ENCODE data around the gene MIB2.
"Not testable (repeated sequence)": the region's sequence is repeated elsewhere in the genome, so short reads cannot be mapped to it uniquely, and the experiment has no call there.

Gene MIB2

DNA sequence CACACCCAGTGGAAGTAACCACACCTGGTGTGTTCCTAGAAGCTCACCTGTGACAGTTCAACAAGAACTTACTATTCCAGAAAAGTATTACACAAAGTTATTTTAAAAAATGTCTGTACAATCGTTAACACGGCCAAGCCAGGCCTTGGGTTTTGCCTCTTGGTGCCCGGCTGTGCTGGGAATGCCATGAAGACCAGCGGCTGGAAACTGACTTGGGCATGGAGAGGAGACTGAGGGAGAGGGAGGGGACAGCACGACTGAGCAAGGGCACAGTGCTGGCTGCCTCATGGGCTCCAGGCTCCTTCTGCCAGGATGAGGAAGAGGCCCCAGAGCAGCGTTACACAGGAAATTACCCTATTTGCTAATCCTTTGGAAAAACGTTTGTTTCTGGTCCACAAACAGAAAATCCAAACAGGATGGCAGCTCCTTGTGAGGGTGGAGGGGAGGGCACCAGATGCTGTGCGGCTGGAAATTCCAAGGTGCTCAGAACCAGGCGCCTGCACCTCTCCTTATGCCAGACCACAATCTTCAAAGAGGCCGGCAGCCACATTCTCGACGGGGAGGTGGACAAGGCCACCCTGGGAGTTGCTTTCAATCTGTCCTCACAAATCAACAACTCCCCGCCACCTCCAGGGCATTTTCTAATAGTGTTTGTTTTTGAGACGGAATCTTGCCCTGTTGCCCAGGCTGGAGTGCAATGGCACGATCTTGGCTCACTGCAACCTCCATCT is 47.7 kb downstream of the MIB2 start:
- not testable (repeated sequence) for DNase-seq

DNA sequence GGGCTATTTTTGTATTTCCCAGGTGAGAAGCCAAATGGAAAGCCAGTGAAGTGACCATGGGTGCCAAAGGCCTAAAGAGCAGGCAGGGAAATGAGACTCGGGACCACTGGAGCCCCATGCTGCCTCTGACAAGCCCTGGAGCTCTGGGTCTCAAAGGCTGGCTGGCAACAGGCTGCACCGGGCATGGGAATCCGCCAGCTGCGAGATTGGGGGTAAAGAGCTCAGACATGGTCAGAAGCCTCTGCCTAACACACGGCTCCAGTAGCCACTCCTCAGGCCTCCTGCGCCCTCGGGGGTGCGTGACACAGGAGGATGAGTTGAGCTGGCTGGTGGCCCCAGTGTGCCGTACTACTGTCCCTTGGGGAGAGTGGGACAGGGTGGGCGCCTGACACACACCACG is 49.0 kb downstream of the MIB2 start:
- not testable (repeated sequence) for DNase-seq

DNA sequence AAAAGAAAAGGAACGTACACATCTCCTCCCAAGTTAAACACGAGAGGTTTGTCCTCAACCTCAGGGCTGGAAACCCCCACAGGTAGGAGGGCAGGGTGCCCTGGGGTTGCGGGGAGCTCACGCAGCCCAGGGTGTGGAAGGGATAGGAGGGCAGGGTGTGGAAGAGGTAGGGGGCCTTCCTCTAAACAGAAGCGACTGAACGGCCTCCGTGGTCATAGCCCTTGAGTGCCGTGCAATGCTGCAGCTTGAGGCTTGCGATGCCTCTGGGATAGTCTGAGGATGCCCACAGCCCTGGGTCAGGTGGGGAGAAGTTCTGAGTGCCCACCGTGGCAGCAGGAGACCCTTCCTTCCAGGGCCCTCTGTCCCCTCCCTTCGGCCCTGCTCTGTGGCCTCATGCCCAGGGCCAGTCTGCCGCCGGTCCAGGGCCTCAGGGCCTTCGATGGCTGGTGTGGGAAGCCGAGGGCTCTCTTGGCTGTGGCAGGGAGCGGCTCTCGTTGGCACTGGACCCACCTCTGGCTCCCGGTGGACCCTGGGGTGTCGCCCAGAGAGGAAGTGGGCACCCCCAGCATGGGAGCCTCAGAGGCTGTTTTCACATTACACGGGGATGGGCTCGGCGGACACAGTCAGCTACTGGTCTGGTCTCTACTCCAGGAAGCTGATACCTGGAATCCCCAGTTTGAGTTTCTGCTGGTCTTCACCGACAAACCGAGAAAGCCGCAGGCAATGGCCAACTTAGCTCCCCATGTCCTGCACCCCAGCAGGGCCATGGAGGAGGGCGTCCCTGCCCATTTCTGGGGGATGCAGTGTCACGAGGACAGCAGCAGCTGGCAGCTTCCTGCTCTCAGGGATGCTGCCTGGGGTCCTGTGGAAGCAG is 49.9 kb downstream of the MIB2 start:
- no peak for DNase-seq

DNA sequence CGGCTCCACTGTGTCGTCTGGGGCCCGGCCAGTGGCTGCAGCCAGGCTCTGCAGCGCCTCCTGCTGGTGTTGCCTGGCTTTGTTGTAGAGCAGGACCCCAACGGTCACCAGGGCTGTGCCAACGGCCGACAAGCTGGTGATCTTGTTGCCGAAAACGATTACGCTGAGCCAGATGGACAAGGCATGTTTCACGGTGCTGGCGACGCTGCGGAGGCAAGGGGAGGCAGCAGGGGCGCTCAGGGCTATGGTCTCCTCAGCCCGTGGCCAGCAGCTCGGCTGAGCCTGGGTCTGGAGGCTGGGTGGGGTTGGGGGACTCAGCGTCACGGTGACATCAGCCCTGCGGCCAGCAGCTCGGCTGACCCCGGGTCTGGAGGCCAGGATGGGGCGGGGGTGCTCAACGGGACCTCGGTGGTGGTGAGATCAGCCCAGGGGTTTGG is 50.5 kb downstream of the MIB2 start:
- no peak for DNase-seq

DNA sequence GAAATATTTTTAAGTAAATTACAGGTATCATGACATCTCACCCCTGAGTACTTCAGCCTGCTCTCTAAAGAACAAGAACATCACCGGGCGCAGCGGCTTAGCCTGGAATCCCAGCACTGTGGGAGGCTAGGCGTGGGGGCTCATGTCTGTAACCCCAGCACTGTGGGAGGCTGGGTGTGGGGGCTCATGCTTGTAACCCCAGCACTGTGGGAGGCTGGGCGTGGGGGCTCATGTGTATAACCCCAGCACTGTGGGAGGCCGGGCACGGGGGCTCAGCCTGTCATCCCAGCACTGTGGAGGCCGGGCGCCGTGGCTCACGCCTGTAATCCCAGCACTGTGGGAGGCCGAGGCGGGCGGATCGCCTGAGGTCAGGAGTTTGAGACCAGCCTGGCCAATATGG is 51.2 kb downstream of the MIB2 start:
- no peak for DNase-seq

DNA sequence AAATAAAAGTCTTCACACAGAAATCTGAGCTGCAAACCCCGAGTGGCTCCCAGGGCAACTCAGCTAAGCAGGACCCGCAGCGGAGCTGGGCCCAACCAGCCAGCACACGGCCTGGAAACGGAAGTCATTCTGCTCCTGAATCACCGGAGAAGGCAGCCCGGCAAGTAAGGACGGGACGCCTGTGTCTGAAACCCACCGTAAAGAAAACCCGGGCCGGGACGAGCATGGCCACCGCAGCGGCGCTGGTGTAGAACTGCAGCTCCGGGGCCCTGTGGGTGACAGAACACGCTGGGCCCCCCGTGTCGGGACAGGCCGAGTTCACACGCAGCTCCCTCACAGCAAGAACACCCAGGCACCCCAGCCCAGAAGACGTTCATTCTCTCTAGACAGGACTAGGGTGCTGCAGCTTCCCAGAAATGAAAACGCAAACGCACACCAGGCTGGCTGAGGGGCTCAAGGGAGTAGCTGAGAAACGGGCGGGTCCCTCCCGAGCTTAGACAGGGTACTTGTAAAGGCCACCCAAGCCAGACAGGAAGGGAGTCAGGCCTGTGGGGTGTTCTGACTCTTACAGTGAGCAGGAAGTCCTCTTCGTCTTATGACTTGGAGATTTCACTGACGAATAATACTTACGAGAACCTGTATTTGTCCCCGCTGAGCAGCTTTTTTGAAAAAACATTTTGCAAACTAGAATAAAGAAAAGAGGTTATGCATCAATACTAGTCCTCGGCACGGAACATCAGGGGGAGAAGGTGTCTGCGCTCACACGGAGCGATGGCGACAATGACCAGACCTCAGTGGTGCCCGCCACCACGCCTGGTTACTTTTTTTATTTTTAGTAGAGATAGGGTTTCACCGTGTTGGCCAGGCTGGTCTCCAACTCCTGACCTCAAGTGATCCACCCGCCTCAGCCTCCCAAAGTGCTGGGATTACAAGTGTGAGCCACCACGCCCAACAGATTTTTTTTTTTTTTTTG is 54.5 kb downstream of the MIB2 start:
- DNase-seq = no peak

DNA sequence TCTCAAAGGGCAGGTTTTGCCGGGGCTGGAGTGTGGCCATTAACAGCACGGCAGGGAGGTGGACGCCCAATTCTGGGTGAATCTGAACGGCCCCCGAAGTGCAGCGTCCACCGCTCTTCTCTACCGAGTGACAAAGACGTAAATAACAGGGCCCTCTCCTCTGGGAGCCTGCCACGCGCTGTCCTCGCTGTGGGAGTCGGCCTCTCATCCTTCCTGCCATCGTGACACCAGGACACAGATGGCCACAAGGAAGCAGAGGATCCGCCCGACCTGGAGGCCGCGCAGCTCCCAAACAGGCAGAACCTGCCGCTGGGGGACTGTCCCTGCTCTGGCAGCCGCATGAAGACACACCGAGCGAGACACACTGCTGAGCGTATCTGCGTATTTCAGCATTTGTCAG is 55.6 kb downstream of the MIB2 start:
- DNase-seq = no peak

DNA sequence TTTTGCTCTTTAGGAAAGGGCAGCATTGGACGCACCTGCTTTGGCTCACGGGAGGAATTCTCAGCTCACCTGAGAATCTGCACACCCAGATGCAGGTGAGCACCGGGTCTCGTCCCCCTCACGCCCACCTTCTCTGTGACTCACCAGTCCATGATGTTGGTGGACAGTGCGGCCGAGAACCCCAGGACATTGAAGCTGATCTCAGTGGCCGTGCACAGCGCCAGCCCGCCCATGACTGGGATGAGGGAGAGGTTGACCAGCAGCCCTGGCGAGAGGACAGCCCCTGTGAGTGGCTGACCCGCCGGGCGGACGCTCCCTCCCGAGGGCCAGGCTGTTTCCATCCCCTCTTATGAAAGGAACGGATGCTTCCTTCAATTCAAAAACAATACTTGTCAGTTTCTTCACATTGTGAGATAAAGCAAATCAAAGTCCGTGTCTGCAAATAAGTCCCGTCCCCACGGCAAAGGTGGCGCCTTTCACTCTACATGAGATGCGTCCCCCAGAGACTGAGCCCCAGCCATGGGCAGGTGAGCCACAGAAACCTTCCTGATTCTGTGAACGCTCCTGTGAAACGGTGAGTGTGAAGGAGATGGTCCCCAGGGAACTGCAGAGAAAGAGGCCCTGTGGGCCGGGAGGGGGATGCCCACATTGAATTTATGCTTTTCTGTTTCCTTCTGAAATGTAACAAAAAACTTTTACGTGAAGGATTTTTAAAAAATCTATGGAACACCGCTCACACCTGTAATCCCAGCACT is 56.2 kb downstream of the MIB2 start:
- DNase-seq = no peak

DNA sequence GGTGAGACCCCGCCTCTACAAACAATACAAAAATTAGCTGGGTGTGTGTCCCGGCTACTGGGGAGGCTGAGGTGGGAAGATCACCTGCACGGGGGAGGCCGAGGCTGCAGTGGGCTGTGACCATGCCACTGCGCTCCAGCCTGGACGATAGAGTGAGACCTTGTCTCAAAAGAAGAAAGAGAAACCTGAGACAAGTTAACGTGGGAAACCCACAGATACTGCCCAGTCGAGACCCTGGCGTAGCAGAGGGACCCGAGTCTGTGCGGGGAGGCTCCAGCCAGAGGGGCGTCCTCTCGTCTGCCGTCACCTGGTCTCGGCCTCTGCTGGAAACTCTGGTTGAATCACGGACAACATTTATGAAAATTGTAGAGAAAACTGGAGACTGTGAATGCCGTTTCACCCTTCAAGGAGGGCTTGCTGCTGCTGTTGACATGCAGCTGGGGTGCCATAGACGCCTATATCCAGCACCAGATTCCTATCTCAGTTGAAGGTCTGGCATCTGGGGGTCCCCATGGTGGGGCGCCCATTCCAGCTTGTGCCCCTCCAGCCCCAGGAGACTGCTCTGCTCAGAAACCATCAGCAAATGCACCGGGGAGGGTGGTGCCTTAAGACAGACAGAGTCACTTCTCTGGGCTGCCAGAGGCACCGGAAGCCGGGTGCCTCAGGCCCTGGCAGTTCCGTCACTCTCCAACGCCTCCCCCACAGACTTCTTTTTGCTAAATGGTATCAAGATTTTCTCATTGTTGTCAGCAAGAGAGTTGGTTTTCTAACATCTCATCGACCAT is 57.1 kb downstream of the MIB2 start:
- no peak for DNase-seq

DNA sequence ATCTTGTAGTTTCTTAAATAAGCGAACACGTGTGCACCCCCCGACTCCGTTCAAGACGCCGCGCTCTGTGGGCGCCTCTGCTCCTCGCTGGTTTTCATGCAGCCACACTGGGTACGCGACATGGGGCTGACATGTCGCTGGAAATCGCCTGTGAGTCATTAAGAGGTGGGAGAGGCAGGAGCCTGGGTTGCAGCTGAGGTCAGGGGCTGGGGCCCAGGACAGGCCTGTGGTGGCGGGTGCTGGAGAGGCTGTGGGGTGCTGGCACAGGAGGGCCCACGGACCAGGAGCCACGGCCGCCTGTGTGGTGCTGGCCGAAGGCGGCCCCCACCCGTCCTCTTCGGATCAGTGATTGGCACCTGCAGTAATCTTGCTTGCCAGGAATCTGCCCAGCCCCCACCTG is 59.5 kb downstream of the MIB2 start:
- not testable (repeated sequence) for DNase-seq

DNA sequence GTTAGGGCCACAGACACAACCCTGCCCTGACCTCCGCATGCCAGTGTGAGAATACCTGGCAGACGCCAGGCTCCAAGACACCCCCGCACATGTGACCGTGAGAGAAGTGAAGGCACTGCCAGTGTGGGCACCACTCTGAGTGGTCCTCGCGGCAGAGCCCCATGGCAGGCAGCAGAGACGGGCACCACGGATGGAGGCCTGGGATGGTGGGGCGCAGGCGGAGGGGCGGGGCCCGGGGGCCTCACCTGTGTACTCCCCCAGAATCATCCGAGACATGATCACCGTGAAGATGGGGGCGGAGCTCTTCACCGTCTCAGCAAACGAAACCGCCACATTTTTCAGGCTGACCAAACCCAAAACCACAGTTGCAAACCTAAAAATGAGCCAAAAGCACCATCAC is 59.9 kb downstream of the MIB2 start:
- not testable (repeated sequence) for DNase-seq

DNA sequence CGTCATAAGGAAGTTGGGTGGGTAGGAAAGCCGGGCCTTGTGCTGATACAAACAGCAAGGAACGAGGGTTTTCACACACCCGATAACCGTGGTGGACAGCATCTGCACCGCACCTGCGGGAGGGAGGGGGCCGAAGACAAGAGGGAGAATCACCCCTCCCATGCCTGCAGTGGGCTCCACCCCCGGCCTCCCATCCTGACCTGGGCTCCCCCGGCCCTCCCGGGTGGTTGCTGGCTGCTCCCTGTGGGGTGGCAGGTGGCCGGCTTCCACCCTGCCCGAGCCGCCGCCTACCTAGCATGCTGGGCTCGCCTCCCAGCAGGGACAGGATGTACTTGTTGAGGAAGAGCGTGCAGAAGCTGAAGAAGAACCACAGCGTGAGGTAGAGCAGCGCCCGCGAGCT is 60.8 kb downstream of the MIB2 start:
- DNase-seq = not testable (repeated sequence)

DNA sequence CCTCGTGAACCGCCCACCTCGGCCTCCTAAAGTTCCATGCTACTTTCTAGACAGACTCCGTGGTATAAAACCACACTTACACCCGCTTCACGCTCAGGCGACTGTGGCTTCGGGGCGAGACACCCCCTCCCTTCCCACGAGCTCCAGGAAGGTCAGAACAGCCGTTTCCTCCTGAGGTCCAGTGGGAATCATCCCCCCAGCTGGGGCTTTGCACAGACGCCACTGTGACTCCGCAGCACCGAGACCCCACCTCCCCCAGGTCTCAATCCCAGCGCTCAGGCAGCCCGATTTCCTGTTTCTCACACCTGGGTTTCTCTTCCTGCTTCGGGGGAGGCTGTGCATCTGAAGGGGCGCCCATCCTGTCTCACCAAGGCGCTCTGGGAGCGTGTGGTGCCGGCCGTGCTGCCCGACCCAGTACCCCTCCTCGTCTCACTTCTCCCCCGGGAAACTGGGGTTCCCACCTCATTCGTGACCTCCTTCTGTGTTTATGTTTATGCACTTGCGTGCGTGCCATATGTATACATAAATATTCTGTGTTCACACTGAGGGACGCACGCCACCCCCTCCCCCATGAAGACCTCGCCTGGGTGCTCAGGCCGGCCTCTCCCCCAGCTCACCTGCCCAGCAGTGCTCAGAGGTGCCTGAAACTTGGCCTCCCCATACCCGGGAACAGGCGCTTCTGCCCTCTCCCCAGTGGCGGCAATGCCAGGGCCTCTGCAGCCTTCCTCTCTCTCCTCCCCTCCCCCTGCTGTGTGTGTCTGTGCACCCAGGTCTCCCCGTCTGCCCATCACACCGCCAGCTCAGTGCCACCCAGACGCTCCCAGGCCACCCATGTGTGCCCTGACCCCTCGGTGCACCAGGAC is 62.6 kb downstream of the MIB2 start:
- no peak for DNase-seq

DNA sequence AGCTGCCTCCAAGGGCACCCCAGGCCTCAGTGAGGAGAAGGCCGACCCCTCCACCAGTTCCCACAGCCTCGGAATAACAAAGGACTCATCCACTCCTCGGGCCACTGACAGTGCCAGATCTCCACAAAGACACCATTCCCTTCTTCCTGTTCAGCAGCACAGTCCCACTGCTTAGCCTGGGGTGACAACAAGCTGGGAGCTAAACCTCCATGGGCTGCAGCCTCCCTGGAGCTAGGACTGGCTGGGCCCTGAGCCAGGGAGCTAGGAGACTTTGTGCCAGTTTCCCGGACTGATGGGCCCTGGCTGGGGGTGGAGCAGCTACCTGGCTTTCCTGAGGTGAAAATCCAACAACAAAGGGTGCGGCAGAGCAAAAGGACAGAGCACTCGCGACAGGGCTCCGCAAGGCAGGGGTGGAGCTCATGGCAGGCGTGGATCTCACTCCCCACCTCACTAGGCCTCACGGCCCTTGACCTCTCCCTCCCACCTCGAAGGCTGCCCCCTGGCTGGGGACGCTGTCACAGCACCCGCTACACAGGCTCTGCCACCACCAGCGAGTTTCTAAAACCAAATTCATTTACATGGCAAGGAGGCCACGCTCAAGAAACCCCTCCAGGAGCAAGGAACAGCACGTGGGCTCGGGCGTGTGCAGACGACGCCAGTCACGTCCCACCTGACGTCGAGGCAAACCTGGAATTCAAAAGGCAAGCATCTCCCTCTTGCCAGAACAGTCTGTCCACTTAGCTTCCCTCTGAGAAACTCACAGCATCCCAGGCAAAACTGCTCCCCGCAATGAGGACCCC is 63.5 kb downstream of the MIB2 start:
- DNase-seq = no peak
